NCI-H446 (cell line): ENCODE results near the gene TSNAXIP1.
A peak's percentile ranks its signal among the peaks of the same experiment; 100 is the strongest.

ENCODE experiments used
- DNase-seq, 2 experiments: peaks; one replicate each; lab custom pipeline; 2025; lab: John Stamatoyannopoulos, UW

The TSNAXIP1 gene

GRCh38 chr16:67806428-67807147, at the start of gene TSNAXIP1, which contains the start of gene RANBP10:
Gene TSNAXIP1, plus strand, starts transcription at chr16:67806889. Its CDS starts 261 bp downstream, at chr16:67807150.
Gene RANBP10, minus strand, starts transcription at chr16:67806560. Its CDS starts 24 bp downstream, at chr16:67806536.
- DNase-seq = peak; percentile 88 to 97

- no peak for DNase-seq
Measured at GRCh38 chr16:67758006-67758405, 48.7 kb upstream of the TSNAXIP1 start.

GRCh38 chr16:67758966-67759365, 47.7 kb upstream of the TSNAXIP1 start:
- no peak for DNase-seq

GRCh38 chr16:67760206-67760955, 46.3 kb upstream of the TSNAXIP1 start:
- DNase-seq = no peak

GRCh38 chr16:67760956-67761230, 45.8 kb upstream of the TSNAXIP1 start:
- DNase-seq = no peak

- DNase-seq = no peak
Measured at GRCh38 chr16:67761924-67762323, 44.8 kb upstream of the TSNAXIP1 start.

GRCh38 chr16:67762385-67762784, 44.3 kb upstream of the TSNAXIP1 start:
- no peak for DNase-seq

GRCh38 chr16:67763066-67763465, 43.6 kb upstream of the TSNAXIP1 start:
- no peak for DNase-seq

- no peak for DNase-seq
Measured at GRCh38 chr16:67764158-67764667, 42.5 kb upstream of the TSNAXIP1 start.

- DNase-seq = no peak
Measured at GRCh38 chr16:67766291-67766690, 40.4 kb upstream of the TSNAXIP1 start.

- DNase-seq = no peak
Measured at GRCh38 chr16:67767953-67768352, 38.7 kb upstream of the TSNAXIP1 start.

GRCh38 chr16:67770346-67770991, 36.2 kb upstream of the TSNAXIP1 start:
- DNase-seq = no peak

- DNase-seq = no peak
Measured at GRCh38 chr16:67773099-67773498, 33.6 kb upstream of the TSNAXIP1 start.

- DNase-seq = no peak
Measured at GRCh38 chr16:67773569-67774456, 32.9 kb upstream of the TSNAXIP1 start.

- DNase-seq = no peak
Measured at GRCh38 chr16:67774457-67774853, 32.2 kb upstream of the TSNAXIP1 start.

GRCh38 chr16:67775273-67775672, 31.4 kb upstream of the TSNAXIP1 start:
- no peak for DNase-seq

- DNase-seq = no peak
Measured at GRCh38 chr16:67779256-67780014, 27.3 kb upstream of the TSNAXIP1 start.

GRCh38 chr16:67780847-67781564, 25.7 kb upstream of the TSNAXIP1 start:
- no peak for DNase-seq

GRCh38 chr16:67781565-67781921, 25.1 kb upstream of the TSNAXIP1 start:
- DNase-seq = no peak

- DNase-seq = no peak
Measured at GRCh38 chr16:67782567-67783352, 23.9 kb upstream of the TSNAXIP1 start.
